Measurements from ENCODE around the gene CHSY3. TPM values are rescaled to one million over a fixed set of nuclear protein-coding genes. Genes with fewer than 3 reads are reported as not detected.

Gene CHSY3
- total RNA-seq, 4 donors from 2014 or later, result 3.1 to 6.9 (median 4.1) TPM

- no peak for TF ChIP-seq CTCF (IDR thresholded peaks at IDR 0.05)
- ATAC-seq (ENCODE audit: low FRiP score) (no peak), DNase-seq (ENCODE audit: low spot score) (no peak)
Measured at GRCh38 chr5:130110328-130110727, 206.1 kb downstream of the CHSY3 start.

GRCh38 chr5:130111746-130112145 is 207.5 kb downstream of the CHSY3 start:
- no peak for ATAC-seq (ENCODE audit: low FRiP score)

GRCh38 chr5:130112246-130112645 is 208.0 kb downstream of the CHSY3 start:
- no peak for TF ChIP-seq CTCF (IDR thresholded peaks at IDR 0.05)
- ATAC-seq (ENCODE audit: low FRiP score), result no peak
- DNase-seq (ENCODE audit: low spot score), result no peak

More at GRCh38 chr5:130111746-130112145, 207.5 kb downstream of the CHSY3 start:
- DNase-seq (ENCODE audit: low spot score), result no peak
- TF ChIP-seq CTCF (IDR thresholded peaks at IDR 0.05), result no peak

- ATAC-seq (ENCODE audit: low FRiP score), result no peak
- no peak for TF ChIP-seq CTCF (IDR thresholded peaks at IDR 0.05)
- no peak for DNase-seq (ENCODE audit: low spot score)
Measured at GRCh38 chr5:130115686-130116085, 211.4 kb downstream of the CHSY3 start.

- ATAC-seq (ENCODE audit: low FRiP score) (no peak), DNase-seq (ENCODE audit: low spot score) (no peak)
- TF ChIP-seq CTCF (IDR thresholded peaks at IDR 0.05), result no peak
Measured at GRCh38 chr5:130116462-130116861, 212.2 kb downstream of the CHSY3 start.

- TF ChIP-seq CTCF (IDR thresholded peaks at IDR 0.05), result no peak
- no peak for DNase-seq (ENCODE audit: low spot score)
- no peak for ATAC-seq (ENCODE audit: low FRiP score)
Measured at GRCh38 chr5:130116972-130117371, 212.7 kb downstream of the CHSY3 start.

- no peak for TF ChIP-seq CTCF (IDR thresholded peaks at IDR 0.05)
- DNase-seq (ENCODE audit: low spot score) (no peak), ATAC-seq (ENCODE audit: low FRiP score) (no peak)
Measured at GRCh38 chr5:130126746-130127145, 222.5 kb downstream of the CHSY3 start.

All from omental fat pad (tissue), 4 donors.